ENCODE measurements around the gene WDR20. TPM values are rescaled to one million over a fixed set of nuclear protein-coding genes. Genes with fewer than 3 reads are reported as not detected.

WDR20 gene
- total RNA-seq, 1 donor from 2014 or later, result 21.9 TPM

DNA sequence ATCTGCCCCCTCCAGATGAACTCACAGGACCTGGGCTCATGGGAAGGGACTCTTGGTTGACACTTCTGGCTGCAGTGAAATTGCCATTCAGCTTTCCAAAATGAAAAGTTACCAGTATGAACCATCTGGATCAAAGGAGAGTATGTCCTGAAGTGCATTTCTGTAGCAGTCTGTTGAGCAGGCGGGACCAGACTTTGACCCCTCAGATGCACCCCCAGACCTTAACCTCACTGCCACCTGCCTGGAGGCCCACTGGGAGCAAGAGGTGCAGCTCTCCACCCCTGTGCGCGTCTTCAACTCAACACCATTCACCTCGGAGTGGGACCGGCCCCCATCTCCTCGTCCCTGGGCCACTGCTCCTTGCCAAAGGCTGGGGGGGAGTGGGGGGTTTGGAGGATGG lies 110.3 kb downstream of the WDR20 start:
- intact Hi-C loops (cut with DNase I), result no loop called here
- DNase-seq (ENCODE audit: low spot score), result no peak

DNA sequence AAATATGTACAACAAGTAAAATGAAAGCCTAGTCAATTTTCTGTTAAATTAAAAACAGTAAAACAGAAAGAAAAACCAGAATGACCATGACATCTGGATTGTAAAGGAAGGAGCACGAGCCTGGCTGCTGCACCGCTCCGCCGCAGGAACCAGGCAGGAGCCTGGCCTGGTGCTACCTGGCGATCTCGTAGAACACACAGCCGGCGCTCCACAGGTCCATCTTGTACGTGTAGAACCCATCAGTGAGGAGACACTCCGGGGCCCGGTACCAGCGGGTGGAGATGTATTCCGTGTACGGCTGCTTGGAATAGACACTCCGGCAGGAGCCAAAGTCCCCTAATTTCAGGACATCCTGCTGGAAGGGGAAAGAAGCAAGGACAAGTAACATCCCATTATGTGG lies 110.9 kb downstream of the WDR20 start:
- intact Hi-C loops (cut with DNase I), result no loop called here

DNA sequence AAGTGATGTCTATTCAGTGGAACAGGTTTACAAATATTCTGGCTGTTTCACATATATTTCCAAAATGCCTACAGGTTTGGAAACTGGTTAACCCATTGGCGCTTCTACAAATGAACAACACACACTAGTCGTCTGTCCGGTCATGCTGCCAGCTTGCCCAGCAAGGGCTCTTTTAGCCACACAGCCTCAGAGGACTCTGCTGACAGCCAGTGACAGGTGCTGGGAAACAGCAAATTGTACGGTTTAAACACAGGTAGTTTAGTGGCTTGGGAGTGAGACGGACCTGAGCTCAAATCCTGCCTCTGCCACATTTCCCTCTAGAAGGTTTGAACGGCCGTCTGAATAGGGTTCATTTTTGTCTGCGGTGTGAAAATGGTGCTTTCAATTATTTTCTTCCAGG lies 111.5 kb downstream of the WDR20 start:
- no peak for DNase-seq (ENCODE audit: low spot score)
- intact Hi-C loops (cut with DNase I), result no loop called here

More for the DNA sequence above, 110.9 kb downstream of the WDR20 start:
- DNase-seq (ENCODE audit: low spot score), result no peak

DNA sequence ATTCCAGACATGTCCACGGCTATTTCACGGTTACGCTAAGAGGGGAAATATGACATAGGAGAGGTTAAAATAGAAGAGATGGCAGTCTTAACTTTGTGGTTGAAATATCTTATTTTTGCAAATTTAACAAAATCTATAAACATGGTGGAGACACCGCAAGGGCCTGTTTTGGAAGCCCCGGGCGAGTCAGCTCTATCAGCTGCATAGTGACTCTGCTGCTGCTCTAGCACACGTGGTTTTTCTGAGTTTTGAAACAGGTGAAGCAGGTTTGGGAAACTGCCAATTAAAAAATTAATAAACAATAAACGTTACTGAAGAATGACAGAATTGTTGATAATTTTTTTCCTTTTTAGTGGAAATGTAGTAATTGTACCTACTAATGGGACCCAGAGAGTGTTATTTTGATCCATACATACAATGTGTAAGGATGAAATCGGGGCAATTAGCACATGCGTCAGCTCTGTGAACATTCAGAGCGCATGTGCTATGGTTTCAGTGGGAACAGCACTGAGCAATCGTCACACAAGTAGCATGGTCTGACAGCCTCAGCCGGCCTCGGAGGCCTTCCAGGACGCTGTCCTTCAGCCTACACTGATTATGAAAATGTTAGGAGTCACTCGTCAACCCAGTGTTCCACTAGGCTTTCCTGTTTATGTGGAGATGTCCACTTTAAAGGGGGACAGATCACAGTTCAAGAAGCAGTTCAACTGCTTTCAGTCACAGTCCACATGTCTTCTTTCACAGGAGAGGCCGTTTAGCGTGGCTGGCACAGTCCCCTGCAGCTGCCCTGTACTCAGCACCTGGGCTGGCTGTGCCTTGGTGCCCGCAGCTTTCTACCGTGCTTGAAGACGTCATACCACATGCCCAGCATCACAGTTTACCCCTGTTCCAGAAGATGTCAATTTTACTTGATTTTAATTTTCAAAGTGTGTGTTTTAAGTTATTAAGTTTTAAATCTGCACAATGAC lies 113.4 kb downstream of the WDR20 start:
- no peak for DNase-seq (ENCODE audit: low spot score)
- intact Hi-C loops (cut with DNase I), result no loop called here

DNA sequence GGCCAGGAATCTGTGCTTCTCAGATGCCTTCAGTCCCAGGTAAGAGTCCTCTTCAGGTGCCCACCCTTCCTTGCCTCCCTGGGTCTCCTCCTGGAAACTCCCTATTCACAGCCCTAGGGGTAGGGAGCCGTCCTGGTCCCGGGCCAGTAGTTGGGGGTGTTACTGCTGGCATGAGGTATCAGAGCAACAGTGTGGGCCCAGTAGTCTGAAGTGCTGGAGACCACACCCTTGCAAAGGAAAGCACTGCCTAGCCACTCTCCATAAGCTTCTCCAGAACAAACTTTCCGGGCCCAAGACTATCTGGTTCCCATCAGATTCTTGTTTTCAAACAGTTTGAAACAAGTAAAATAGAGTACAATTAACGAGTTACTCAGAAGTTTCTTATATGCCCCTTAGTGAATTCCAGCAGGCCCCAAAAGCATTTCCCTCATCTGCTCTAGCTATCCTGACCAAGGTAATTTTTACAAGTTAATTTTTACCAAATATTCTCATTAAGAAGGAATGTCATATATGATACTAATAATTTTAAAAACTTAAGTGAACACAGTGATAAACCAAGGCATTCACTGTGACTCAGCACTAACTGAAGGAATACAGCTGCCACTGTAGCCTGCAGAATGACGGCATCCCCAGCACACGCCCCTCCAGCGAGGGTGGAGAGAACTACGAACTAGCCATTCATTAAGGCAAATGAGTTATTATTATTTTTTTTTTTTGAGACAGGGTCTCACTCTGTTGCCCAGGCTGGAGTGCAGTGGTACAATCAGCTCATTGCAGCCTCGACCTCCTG lies 115.9 kb downstream of the WDR20 start:
- no peak for DNase-seq (ENCODE audit: low spot score)
- intact Hi-C loops (cut with DNase I), result no loop called here

DNA sequence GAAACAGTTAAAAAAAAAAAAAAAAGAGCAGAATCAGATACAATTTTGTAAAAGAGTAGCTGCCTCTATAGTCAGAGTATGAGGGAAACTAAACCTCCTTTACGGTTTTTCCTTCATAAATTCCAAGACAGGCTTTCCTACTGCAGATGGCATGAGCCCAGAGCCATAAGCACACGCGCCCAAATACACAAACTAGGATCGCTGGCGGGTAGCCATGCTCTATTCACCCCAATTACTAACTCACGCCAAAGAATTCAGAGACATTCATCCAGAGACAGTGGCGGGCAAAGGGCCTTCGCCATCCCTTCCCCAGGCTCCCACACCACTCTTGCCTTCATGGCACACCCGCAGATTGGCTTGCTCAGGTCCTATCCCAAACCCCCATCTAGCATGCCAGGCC lies 117.0 kb downstream of the WDR20 start:
- intact Hi-C loops (cut with DNase I), result no loop called here
- DNase-seq (ENCODE audit: low spot score), result no peak

DNA sequence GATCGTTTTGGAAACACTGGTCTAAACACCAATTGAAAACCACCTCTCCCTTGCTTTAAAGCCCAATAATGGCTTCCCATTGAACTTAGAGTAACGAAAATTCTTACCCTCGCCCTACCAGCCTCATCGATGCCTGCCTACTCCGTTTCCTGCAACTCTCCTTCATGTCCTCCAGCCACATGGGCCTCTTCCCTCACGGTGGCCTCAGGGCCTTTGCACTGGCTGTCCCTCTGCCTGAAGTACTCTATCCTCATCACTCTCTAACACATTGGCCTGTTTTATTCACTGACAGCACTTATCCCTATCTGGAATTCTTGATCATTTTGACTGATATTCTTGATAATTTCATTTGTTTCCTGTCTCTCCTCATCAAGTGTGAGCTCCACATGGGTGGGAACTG lies 118.4 kb downstream of the WDR20 start:
- intact Hi-C loops (cut with DNase I), result no loop called here
- no peak for DNase-seq (ENCODE audit: low spot score)

Other genes with a start within 250 kb of the WDR20 start
- gene DYNC1H1, start 175.3 kb upstream of the WDR20 start, total RNA-seq, result 575 TPM
- 475 TPM for gene HSP90AA1, start 52.9 kb upstream of the WDR20 start, total RNA-seq
- 9.5 TPM for gene MOK, start 165.3 kb downstream of the WDR20 start, total RNA-seq
- gene ZNF839, start 179.8 kb downstream of the WDR20 start, total RNA-seq, result 10.2 TPM
- gene CINP, start 223.0 kb downstream of the WDR20 start, total RNA-seq, result 24.5 TPM
- gene TECPR2, start 223.0 kb downstream of the WDR20 start, total RNA-seq, result 28.0 TPM